Mesendoderm (in vitro differentiated cells): Measurements from ENCODE around the gene PPP1CA.

Experiments used
- DNase-seq: peaks from one replicate; pipeline ENCODE4 v3.0.0; 2013
- H2AK5ac ChIP-seq: 2 replicates; pipeline ENCODE4 v1.6.1; 2013; ENCODE audit warnings: low read length, inconsistent platforms
- H2BK120ac ChIP-seq: 2 replicates; pipeline ENCODE4 v1.6.1; 2013; ENCODE audit warnings: low read depth, mild to moderate bottlenecking, low read length, moderate library complexity, mixed read lengths
- H2BK15ac ChIP-seq: replicated peaks from 2 replicates; pipeline ENCODE4 v1.6.1; 2013; ENCODE audit warnings: low read depth, mild to moderate bottlenecking, moderate library complexity
- H2BK5ac ChIP-seq: 2 replicates; pipeline ENCODE4 v1.6.1; 2013; ENCODE audit warnings: low read length, inconsistent platforms
- H3K18ac ChIP-seq: 2 replicates; pipeline ENCODE4 v1.6.1; 2013; ENCODE audit warnings: mild to moderate bottlenecking, low read length, mixed read lengths
- H3K23ac ChIP-seq: one replicate; pipeline ENCODE4 v1.6.1; 2013; ENCODE audit warnings: low read length
- H3K27ac ChIP-seq: 2 replicates; pipeline ENCODE4 v1.5.1; 2013; ENCODE audit warnings: low read depth, mild to moderate bottlenecking, inconsistent platforms, low read length, moderate library complexity
- H3K27me3 ChIP-seq: 2 replicates; pipeline ENCODE4 v1.6.1; 2013; ENCODE audit warnings: low read length, control low read depth, mild to moderate bottlenecking, inconsistent platforms; ENCODE audit not compliant: insufficient read depth, poor library complexity
- H3K36me3 ChIP-seq: 2 replicates; pipeline ENCODE4 v1.6.1; 2013; ENCODE audit warnings: low read length, inconsistent platforms; ENCODE audit not compliant: control insufficient read depth, insufficient read depth
- H3K4ac ChIP-seq: one replicate; pipeline ENCODE4 v1.6.1; 2013; ENCODE audit warnings: low read depth, mild to moderate bottlenecking, low read length, moderate library complexity
- H3K4me1 ChIP-seq: 2 replicates; pipeline ENCODE4 v1.6.1; 2013; ENCODE audit warnings: low read depth, low read length, inconsistent platforms; ENCODE audit not compliant: control insufficient read depth
- H3K4me2 ChIP-seq: 2 replicates; pipeline ENCODE4 v1.6.1; 2013; ENCODE audit warnings: low read length
- H3K4me3 ChIP-seq: 2 replicates; pipeline ENCODE4 v1.5.1; 2013; ENCODE audit warnings: mild to moderate bottlenecking, low read length
- H3K56ac ChIP-seq: one replicate; pipeline ENCODE4 v1.6.1; 2013; ENCODE audit warnings: low read length
- H3K79me1 ChIP-seq: 2 replicates; pipeline ENCODE4 v1.6.1; 2013; ENCODE audit warnings: low read length, inconsistent platforms
- H3K79me2 ChIP-seq: 2 replicates; pipeline ENCODE4 v1.6.1; 2013; ENCODE audit warnings: mild to moderate bottlenecking, low read length; ENCODE audit not compliant: control insufficient read depth, insufficient read depth
- H3K9ac ChIP-seq: 2 replicates; pipeline ENCODE4 v1.6.1; 2013; ENCODE audit warnings: low read length, inconsistent platforms
- H4K5ac ChIP-seq: one replicate; pipeline ENCODE4 v1.6.1; 2013; ENCODE audit warnings: low read length
- H4K8ac ChIP-seq: one replicate; pipeline ENCODE4 v1.6.1; 2013; ENCODE audit warnings: low read depth, mild to moderate bottlenecking, control low read depth, low read length, moderate library complexity
- WGBS: extraction: QIAGEN DNeasy Blood & Tissue Kit; methylation state at CpG from one replicate; pipeline ENCODE4 v1.1.7; 2013; ENCODE audit warnings: low lambda C conversion rate, missing lambda C conversion rate; ENCODE audit not compliant: insufficient coverage; ENCODE audit errors: extremely low coverage; 5-methylcytosine and 5-hydroxymethylcytosine counted together

Gene PPP1CA

DNA sequence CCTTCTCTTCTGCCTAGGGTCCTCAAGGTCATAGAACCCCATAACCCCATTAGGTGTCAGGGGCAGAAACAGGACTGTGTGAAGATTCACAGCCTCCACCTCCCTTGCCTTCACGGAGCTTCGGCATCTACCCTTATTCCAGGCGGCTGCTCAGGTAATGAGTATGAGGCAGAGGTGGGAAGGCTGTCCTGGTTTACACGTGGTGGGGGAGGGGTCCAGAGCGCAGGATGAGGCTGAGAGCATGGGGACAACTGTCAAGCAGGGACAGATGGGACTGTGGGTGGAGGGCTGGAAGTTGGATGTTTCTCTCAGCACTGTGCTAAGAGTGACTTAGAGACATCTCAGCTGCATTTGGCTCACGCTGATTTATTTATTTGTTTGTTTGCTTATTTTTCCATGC lies 14.1 kb downstream of the PPP1CA start:
- H4K8ac ChIP-seq: no peak overlapping the region
- no peak overlapping the region for H2AK5ac ChIP-seq
- no peak overlapping the region for H2BK120ac ChIP-seq
- H3K4me2 ChIP-seq: no peak overlapping the region
- no peak overlapping the region for H3K18ac ChIP-seq
- H3K79me1 ChIP-seq: peaks cover 5% of the 10 kb centered on the region
- peak overlapping the region; percentile 42 for H3K9ac ChIP-seq
- no peaks in the 10 kb centered on the region for H3K36me3 ChIP-seq
- no peak overlapping the region for H3K23ac ChIP-seq
- no peak for DNase-seq
- H3K27ac ChIP-seq: peak overlapping the region; percentile 81
- no peak overlapping the region for H4K5ac ChIP-seq
- no peaks in the 10 kb centered on the region for H3K27me3 ChIP-seq
- H3K4me1 ChIP-seq: peaks cover 9% of the 10 kb centered on the region
- no peak overlapping the region for H3K4me3 ChIP-seq
- H2BK5ac ChIP-seq: peak overlapping the region; percentile 7
- H3K56ac ChIP-seq: peak overlapping the region; percentile 58
- peaks cover 3% of the 10 kb centered on the region for H3K79me2 ChIP-seq
- WGBS: no CpG with 5 or more reads among the region's 6 CpGs
- no peak overlapping the region for H3K4ac ChIP-seq
- H2BK15ac ChIP-seq: no peak overlapping the region

- H4K5ac ChIP-seq: no peak overlapping the region
- peak overlapping the region; percentile 33 for H2BK120ac ChIP-seq
- H3K4me2 ChIP-seq: no peak overlapping the region
- H2BK15ac ChIP-seq: no peak overlapping the region
- H3K27me3 ChIP-seq: no peaks in the 10 kb centered on the region
- H3K36me3 ChIP-seq: no peaks in the 10 kb centered on the region
- peaks cover 4% of the 10 kb centered on the region for H3K79me1 ChIP-seq
- H3K4me1 ChIP-seq: peaks cover 9% of the 10 kb centered on the region
- peak overlapping the region; percentile 67 for H3K56ac ChIP-seq
- peak overlapping the region; percentile 10 for H3K4ac ChIP-seq
- peak; percentile 72 for DNase-seq
- no CpG with 5 or more reads among the region's 9 CpGs for WGBS
- peak overlapping the region; percentile 81 for H3K27ac ChIP-seq
- no peak overlapping the region for H3K23ac ChIP-seq
- no peak overlapping the region for H4K8ac ChIP-seq
- H3K4me3 ChIP-seq: no peak overlapping the region
- H2AK5ac ChIP-seq: no peak overlapping the region
- H3K18ac ChIP-seq: peak overlapping the region; percentile 65
- H2BK5ac ChIP-seq: peak overlapping the region; percentile 7
- H3K79me2 ChIP-seq: peaks cover 2% of the 10 kb centered on the region
- H3K9ac ChIP-seq: peak overlapping the region; percentile 42
These were observed 14.6 kb downstream of the PPP1CA start for GRCh38 chr11:67387069-67387468.

DNA sequence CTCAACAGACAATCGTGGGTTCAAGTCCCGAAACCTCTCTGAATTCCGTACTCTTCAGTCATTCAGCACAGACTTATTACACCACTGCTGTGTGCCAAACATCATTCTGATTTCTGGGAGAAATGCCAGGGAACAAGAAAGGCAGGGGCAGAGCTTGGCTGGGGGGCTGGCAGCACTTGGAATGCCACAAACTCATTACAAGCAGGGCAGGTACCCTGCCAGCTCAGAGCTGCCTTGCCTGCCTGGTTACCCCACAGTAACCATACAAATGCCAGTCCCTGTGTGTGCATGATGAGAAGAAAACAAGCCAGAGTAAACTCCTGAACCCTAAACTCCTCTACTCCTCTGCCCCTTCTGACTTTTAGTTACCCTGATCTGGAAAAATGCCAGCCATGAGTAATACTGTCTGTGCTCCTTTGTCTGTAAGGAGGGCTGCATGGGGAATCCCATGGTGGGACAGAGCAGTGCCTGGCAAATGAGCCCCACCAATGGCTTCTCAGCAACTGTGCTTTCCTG lies 16.7 kb downstream of the PPP1CA start:
- Histone ChIP-seq H2BK5ac (no peak overlapping the region), H3K4me2 (no peak overlapping the region), H3K79me2 (no peaks in the 10 kb centered on the region), H2AK5ac (no peak overlapping the region), H3K36me3 (no peaks in the 10 kb centered on the region), H3K18ac (no peak overlapping the region), H2BK15ac (no peak overlapping the region), H3K79me1 (no peaks in the 10 kb centered on the region), H3K27ac (no peak overlapping the region), H3K23ac (no peak overlapping the region), H3K4ac (no peak overlapping the region), H3K9ac (no peak overlapping the region), H3K4me1 (peaks cover 9% of the 10 kb centered on the region), H4K5ac (no peak overlapping the region), H3K27me3 (no peaks in the 10 kb centered on the region), H3K56ac (peak overlapping the region; percentile 25), H4K8ac (no peak overlapping the region), H2BK120ac (no peak overlapping the region), H3K4me3 (no peak overlapping the region)
- no peak for DNase-seq
- WGBS: no CpG with 5 or more reads among the region's 3 CpGs

GRCh38 chr11:67382276-67383136 lies 19.2 kb downstream of the PPP1CA start:
- Histone ChIP-seq H3K9ac (peak overlapping the region; percentile 9), H3K4ac (no peak overlapping the region), H4K8ac (no peak overlapping the region), H3K18ac (no peak overlapping the region), H3K4me2 (no peak overlapping the region), H3K23ac (no peak overlapping the region), H3K27ac (no peak overlapping the region), H3K4me3 (no peak overlapping the region), H3K4me1 (peaks cover 8% of the 10 kb centered on the region), H3K79me2 (no peaks in the 10 kb centered on the region), H3K56ac (no peak overlapping the region), H2BK120ac (no peak overlapping the region), H3K27me3 (no peaks in the 10 kb centered on the region), H2BK15ac (no peak overlapping the region), H2AK5ac (no peak overlapping the region), H4K5ac (no peak overlapping the region), H2BK5ac (no peak overlapping the region), H3K79me1 (no peaks in the 10 kb centered on the region), H3K36me3 (no peaks in the 10 kb centered on the region)
- no CpG with 5 or more reads among the region's 16 CpGs for WGBS
- DNase-seq: peak; percentile 80

DNA sequence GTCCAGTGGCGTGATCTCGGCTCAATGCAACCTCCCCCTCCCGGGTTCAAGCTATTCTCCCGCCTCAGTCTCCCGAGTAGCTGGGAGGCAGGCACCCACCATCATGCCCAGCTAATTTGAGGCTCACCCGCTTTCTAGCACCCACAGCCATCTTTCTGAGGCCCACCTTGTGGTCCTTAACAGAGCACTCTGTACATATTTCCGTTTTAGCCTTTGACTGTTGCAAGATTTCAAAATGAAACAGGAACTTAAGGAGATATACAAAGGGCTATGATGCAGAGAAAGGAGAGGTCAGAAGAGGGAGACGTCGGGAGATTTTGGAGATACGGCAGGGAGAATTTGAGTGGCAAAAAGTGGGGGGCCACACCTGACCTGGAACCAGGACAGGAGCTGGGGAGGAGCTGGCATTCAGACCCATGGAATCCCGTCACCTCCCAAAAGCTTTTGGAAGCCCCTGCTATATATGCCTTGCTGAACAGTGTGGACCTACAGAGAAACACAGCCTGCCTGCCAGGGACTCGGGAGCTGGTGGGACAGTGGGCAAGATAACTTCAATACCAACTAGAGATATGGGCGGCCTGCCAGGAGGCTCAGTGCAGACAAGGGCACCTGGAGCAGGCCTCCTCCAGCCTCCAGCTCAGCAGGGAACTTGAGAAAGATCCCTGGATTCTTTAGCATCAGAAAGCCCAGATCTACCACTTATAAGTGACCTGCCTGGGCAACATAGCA lies 20.2 kb downstream of the PPP1CA start:
- no peak for DNase-seq
- no peak overlapping the region for H3K27ac ChIP-seq
- no peak overlapping the region for H3K4me3 ChIP-seq

More for the DNA sequence above, 20.2 kb downstream of the PPP1CA start:
- Histone ChIP-seq H3K18ac (no peak overlapping the region), H3K9ac (no peak overlapping the region), H2BK5ac (no peak overlapping the region), H2BK120ac (no peak overlapping the region), H4K8ac (no peak overlapping the region), H3K4ac (no peak overlapping the region), H3K79me2 (no peaks in the 10 kb centered on the region), H3K36me3 (no peaks in the 10 kb centered on the region), H3K27me3 (no peaks in the 10 kb centered on the region), H2AK5ac (no peak overlapping the region), H3K56ac (no peak overlapping the region), H2BK15ac (no peak overlapping the region), H3K23ac (no peak overlapping the region), H3K4me2 (no peak overlapping the region), H3K79me1 (no peaks in the 10 kb centered on the region), H4K5ac (no peak overlapping the region), H3K4me1 (peaks cover under 1% of the 10 kb centered on the region)
- no CpG with 5 or more reads among the region's 13 CpGs for WGBS
